Esophagus squamous epithelium (tissue), 5 donors: ENCODE data around the gene MEP1B. TPM values are rescaled to one million over a fixed set of nuclear protein-coding genes. Genes with fewer than 3 reads are reported as not detected.

Experiments
- DNase-seq: peaks from one replicate; lab custom pipeline; 2025; lab: John Stamatoyannopoulos, UW
- H3K27ac ChIP-seq, 4 donors: fragments of 200-600 bp; sonication (generic); one replicate each; pipeline ENCODE4 v1.5.1; 2016 to 2019; ENCODE audit warnings: mild to moderate bottlenecking in 1 of 4
- H3K27me3 ChIP-seq, 4 donors: fragments of 200-600 bp; sonication (generic); 1 replicate in 3 of 4; 2 replicates in 1 of 4; pipeline versions ENCODE4 v1.5.1 to v1.6.0; 2017 to 2021; ENCODE audit warnings: antibody characterized with exemption in 1 of 4
- H3K36me3 ChIP-seq, 3 donors: fragments of 200-600 bp; sonication (generic); one replicate each; pipeline ENCODE4 v1.5.1; 2016 to 2019
- H3K4me1 ChIP-seq, 3 donors: fragments of 200-600 bp; sonication (generic); one replicate each; pipeline ENCODE4 v1.5.1; 2017 to 2019
- H3K4me3 ChIP-seq, 4 donors: fragments of 200-600 bp; sonication (generic); 1 replicate in 3 of 4; 2 replicates in 1 of 4; pipeline ENCODE4 v1.5.1; 2016 to 2019; ENCODE audit warnings: mild to moderate bottlenecking in 2 of 4, moderate library complexity in 1 of 4
- H3K9me3 ChIP-seq, 3 donors: fragments of 200-600 bp; sonication (generic); one replicate each; pipeline ENCODE4 v1.5.1; 2016 to 2019
- CTCF ChIP-seq, 6 experiments: fragments of 450-650 bp in 4 of 6; fragments of 200-600 bp in 2 of 6; sonication (generic) in 2 of 6; IDR thresholded peaks; one replicate each; pipeline ENCODE4 v1.5.1; 2016 to 2019; ENCODE audit warnings: antibody characterized with exemption in 6 of 6, mild to moderate bottlenecking in 4 of 6, moderate library complexity in 4 of 6
- POLR2A ChIP-seq, 4 donors: fragments of 450-650 bp; IDR thresholded peaks; one replicate each; pipeline ENCODE4 v1.6.1; 2017; ENCODE audit warnings: antibody characterized with exemption in 4 of 4, mild to moderate bottlenecking in 4 of 4, moderate library complexity in 3 of 4
- WGBS, 2 donors: methylation state at CpG; one replicate each; pipeline ENCODE4 v1.1.5; 2018; 5-methylcytosine and 5-hydroxymethylcytosine counted together
- intact Hi-C: fragments of 100-400 bp; cut with DNase I; formaldehyde crosslinking; loops from one replicate; pipeline ENCODE4 v1.15.0; 2022
- small RNA-seq, 4 donors: library from RNA; depleted of rRNA; stranded (forward); fragments of <200 nt; gene quantifications; one replicate each; pipeline ENCODE3, GENCODE V24; 2016
- total RNA-seq, 4 donors: library from RNA; depleted of rRNA; stranded (reverse); fragments of >200 nt; gene quantifications; one replicate each; pipeline ENCODE4 v1.1.0, GENCODE V29; 2016
- donor health status: DM: yes; HTN: yes; CAD: no.

The MEP1B gene
- total RNA-seq, 4 donors from 2014 or later = not detected

- intact Hi-C loops = no loop called here
- no peaks in the 10 kb centered on the region for H3K4me1 ChIP-seq
- WGBS, 2 donors = 87 to 96% methylated on average over 4 of the region's 4 CpGs
- no peaks in the 10 kb centered on the region for H3K9me3 ChIP-seq
- no peaks in the 10 kb centered on the region for H3K27me3 ChIP-seq
- H3K4me3 ChIP-seq = no peak overlapping the region
- TF ChIP-seq POLR2A (IDR thresholded peaks at IDR 0.05) (no peak), CTCF (IDR thresholded peaks at IDR 0.05) (no peak)
- no peak overlapping the region for H3K27ac ChIP-seq
- no peak for DNase-seq
- peaks cover 0 to 42% (median 0%) of the 10 kb centered on the region in 3 donors for H3K36me3 ChIP-seq
Observed at GRCh38 chr18:32267463-32267862, 77.6 kb downstream of the MEP1B start.

Small RNA genes within 50 kb of the gene (small RNA-seq; reads per million reads assigned to genes)
- gene RF00019 (0 reads per million in 4 donors), gene RNA5SP453 (0 to 0.14 (median 0.08) reads per million in 4 donors)

Other genes starting within 250 kb of the MEP1B start
- 10 to 100 TPM; 15.5 to 38.1 (median 31.2) TPM for gene TRAPPC8, start 246.9 kb upstream of the MEP1B start, total RNA-seq
- gene RNF125, start 171.2 kb upstream of the MEP1B start, total RNA-seq = 10 to 100 TPM in 1 of 4 donors, 1 to 10 TPM in 2, under 1 TPM in 1; 0.87 to 10.7 (median 3.2) TPM
- 10 to 100 TPM; 13.2 to 28.6 (median 15.4) TPM for gene RNF138, start 98.2 kb upstream of the MEP1B start, total RNA-seq